Measurements from ENCODE around the gene PLAGL2. TPM values are rescaled to one million over a fixed set of nuclear protein-coding genes. Genes with fewer than 3 reads are reported as not detected.
A peak's percentile ranks its signal among the peaks of the same experiment; 100 is the strongest.

Gene PLAGL2
- total and polyA plus RNA-seq, 2 donors: 2.8 to 5.0 TPM

- no peak for DNase-seq (ENCODE audit: low read depth in 6 of 9, low spot score in 9 of 9)
- H3K27me3 ChIP-seq (ENCODE audit: control insufficient read depth in 2 of 2, insufficient read depth in 1 of 2, low read length in 1 of 2): no peaks in the 10 kb centered on the region
- H3K27ac ChIP-seq (ENCODE audit: low read depth in 1 of 2, low read length in 1 of 2): no peak overlapping the region
- no peak overlapping the region for H3K4me3 ChIP-seq (ENCODE audit: low read length in 2 of 2)
- H3K36me3 ChIP-seq (ENCODE audit: control insufficient read depth in 2 of 2, insufficient read depth in 2 of 2, low read length in 1 of 2): no peaks in the 10 kb centered on the region
- 95% methylated on average over 6 of the region's 6 CpGs for WGBS
- H3K9me3 ChIP-seq (ENCODE audit: control insufficient read depth in 2 of 2, insufficient read depth in 1 of 2, low read length in 1 of 2): no peaks in the 10 kb centered on the region
- peaks cover 0 to 2% of the 10 kb centered on the region in 2 donors for H3K4me1 ChIP-seq (ENCODE audit: control insufficient read depth in 2 of 2, insufficient read depth in 2 of 2, low read length in 2 of 2)
Observed at GRCh38 chr20:32244150-32244823, 36.7 kb upstream of the PLAGL2 start.

- Histone ChIP-seq H3K4me3 (ENCODE audit: low read length in 2 of 2) (no peak overlapping the region), H3K27ac (ENCODE audit: low read depth in 1 of 2, low read length in 1 of 2) (no peak overlapping the region), H3K4me1 (ENCODE audit: control insufficient read depth in 2 of 2, insufficient read depth in 2 of 2, low read length in 2 of 2) (no peaks in the 10 kb centered on the region), H3K27me3 (ENCODE audit: control insufficient read depth in 2 of 2, insufficient read depth in 1 of 2, low read length in 1 of 2) (no peaks in the 10 kb centered on the region), H3K9me3 (ENCODE audit: control insufficient read depth in 2 of 2, insufficient read depth in 1 of 2, low read length in 1 of 2) (no peaks in the 10 kb centered on the region), H3K36me3 (ENCODE audit: control insufficient read depth in 2 of 2, insufficient read depth in 2 of 2, low read length in 1 of 2) (peaks cover 0 to 3% of the 10 kb centered on the region in 2 donors)
- 96% methylated on average over 4 of the region's 4 CpGs for WGBS
- DNase-seq (ENCODE audit: low read depth in 6 of 9, low spot score in 9 of 9): no peak
Observed at GRCh38 chr20:32241807-32242206, 34.3 kb upstream of the PLAGL2 start.

GRCh38 chr20:32240205-32240604 lies 32.7 kb upstream of the PLAGL2 start:
- H3K36me3 ChIP-seq (ENCODE audit: control insufficient read depth in 2 of 2, insufficient read depth in 2 of 2, low read length in 1 of 2): peaks cover 9 to 17% of the 10 kb centered on the region in 2 donors
- H3K9me3 ChIP-seq (ENCODE audit: control insufficient read depth in 2 of 2, insufficient read depth in 1 of 2, low read length in 1 of 2): no peaks in the 10 kb centered on the region
- WGBS: 8% methylated on average over 1 of the region's 1 CpG

GRCh38 chr20:32238483-32239425 lies 31.2 kb upstream of the PLAGL2 start:
- no peak for DNase-seq (ENCODE audit: low read depth in 6 of 9, low spot score in 9 of 9)
- Histone ChIP-seq H3K36me3 (ENCODE audit: control insufficient read depth in 2 of 2, insufficient read depth in 2 of 2, low read length in 1 of 2) (peaks cover 22 to 31% of the 10 kb centered on the region in 2 donors), H3K27ac (ENCODE audit: low read depth in 1 of 2, low read length in 1 of 2) (no peak overlapping the region), H3K4me3 (ENCODE audit: low read length in 2 of 2) (no peak overlapping the region), H3K4me1 (ENCODE audit: control insufficient read depth in 2 of 2, insufficient read depth in 2 of 2, low read length in 2 of 2) (no peaks in the 10 kb centered on the region), H3K9me3 (ENCODE audit: control insufficient read depth in 2 of 2, insufficient read depth in 1 of 2, low read length in 1 of 2) (no peaks in the 10 kb centered on the region), H3K27me3 (ENCODE audit: control insufficient read depth in 2 of 2, insufficient read depth in 1 of 2, low read length in 1 of 2) (no peaks in the 10 kb centered on the region)
- 94% methylated on average over 9 of the region's 9 CpGs for WGBS

More at GRCh38 chr20:32240205-32240604, 32.7 kb upstream of the PLAGL2 start:
- Histone ChIP-seq H3K4me3 (ENCODE audit: low read length in 2 of 2) (no peak overlapping the region), H3K27me3 (ENCODE audit: control insufficient read depth in 2 of 2, insufficient read depth in 1 of 2, low read length in 1 of 2) (no peaks in the 10 kb centered on the region), H3K27ac (ENCODE audit: low read depth in 1 of 2, low read length in 1 of 2) (no peak overlapping the region), H3K4me1 (ENCODE audit: control insufficient read depth in 2 of 2, insufficient read depth in 2 of 2, low read length in 2 of 2) (no peaks in the 10 kb centered on the region)
- no peak for DNase-seq (ENCODE audit: low read depth in 6 of 9, low spot score in 9 of 9)

GRCh38 chr20:32237419-32237818 lies 29.9 kb upstream of the PLAGL2 start:
- H3K36me3 ChIP-seq (ENCODE audit: control insufficient read depth in 2 of 2, insufficient read depth in 2 of 2, low read length in 1 of 2): peaks cover 35 to 44% of the 10 kb centered on the region in 2 donors
- WGBS: 98% methylated on average over 6 of the region's 6 CpGs
- no peak overlapping the region for H3K4me3 ChIP-seq (ENCODE audit: low read length in 2 of 2)
- no peaks in the 10 kb centered on the region for H3K9me3 ChIP-seq (ENCODE audit: control insufficient read depth in 2 of 2, insufficient read depth in 1 of 2, low read length in 1 of 2)
- DNase-seq (ENCODE audit: low read depth in 6 of 9, low spot score in 9 of 9): no peak
- no peaks in the 10 kb centered on the region for H3K4me1 ChIP-seq (ENCODE audit: control insufficient read depth in 2 of 2, insufficient read depth in 2 of 2, low read length in 2 of 2)
- no peaks in the 10 kb centered on the region for H3K27me3 ChIP-seq (ENCODE audit: control insufficient read depth in 2 of 2, insufficient read depth in 1 of 2, low read length in 1 of 2)
- no peak overlapping the region for H3K27ac ChIP-seq (ENCODE audit: low read depth in 1 of 2, low read length in 1 of 2)

- DNase-seq (ENCODE audit: low read depth in 6 of 9, low spot score in 9 of 9): no peak
- 96% methylated on average over 2 of the region's 2 CpGs for WGBS
- no peak overlapping the region for H3K27ac ChIP-seq (ENCODE audit: low read depth in 1 of 2, low read length in 1 of 2)
- H3K4me3 ChIP-seq (ENCODE audit: low read length in 2 of 2): no peak overlapping the region
- no peaks in the 10 kb centered on the region for H3K9me3 ChIP-seq (ENCODE audit: control insufficient read depth in 2 of 2, insufficient read depth in 1 of 2, low read length in 1 of 2)
- peaks cover 0 to 4% of the 10 kb centered on the region in 2 donors for H3K4me1 ChIP-seq (ENCODE audit: control insufficient read depth in 2 of 2, insufficient read depth in 2 of 2, low read length in 2 of 2)
- no peaks in the 10 kb centered on the region for H3K27me3 ChIP-seq (ENCODE audit: control insufficient read depth in 2 of 2, insufficient read depth in 1 of 2, low read length in 1 of 2)
- peaks cover 41 to 45% of the 10 kb centered on the region in 2 donors for H3K36me3 ChIP-seq (ENCODE audit: control insufficient read depth in 2 of 2, insufficient read depth in 2 of 2, low read length in 1 of 2)
Observed at GRCh38 chr20:32236819-32237218, 29.3 kb upstream of the PLAGL2 start.

GRCh38 chr20:32236048-32236533 lies 28.5 kb upstream of the PLAGL2 start:
- Histone ChIP-seq H3K36me3 (ENCODE audit: control insufficient read depth in 2 of 2, insufficient read depth in 2 of 2, low read length in 1 of 2) (peaks cover 45 to 47% of the 10 kb centered on the region in 2 donors), H3K9me3 (ENCODE audit: control insufficient read depth in 2 of 2, insufficient read depth in 1 of 2, low read length in 1 of 2) (no peaks in the 10 kb centered on the region), H3K4me1 (ENCODE audit: control insufficient read depth in 2 of 2, insufficient read depth in 2 of 2, low read length in 2 of 2) (peaks cover 0 to 4% of the 10 kb centered on the region in 2 donors), H3K4me3 (ENCODE audit: low read length in 2 of 2) (no peak overlapping the region), H3K27me3 (ENCODE audit: control insufficient read depth in 2 of 2, insufficient read depth in 1 of 2, low read length in 1 of 2) (no peaks in the 10 kb centered on the region), H3K27ac (ENCODE audit: low read depth in 1 of 2, low read length in 1 of 2) (no peak overlapping the region)
- no peak for DNase-seq (ENCODE audit: low read depth in 6 of 9, low spot score in 9 of 9)
- WGBS: 98% methylated on average over 3 of the region's 3 CpGs

GRCh38 chr20:32235331-32236047 lies 27.9 kb upstream of the PLAGL2 start:
- peaks cover 0 to 4% of the 10 kb centered on the region in 2 donors for H3K4me1 ChIP-seq (ENCODE audit: control insufficient read depth in 2 of 2, insufficient read depth in 2 of 2, low read length in 2 of 2)
- peak overlapping the region in 1 of 2 donors; percentile 3 for H3K27ac ChIP-seq (ENCODE audit: low read depth in 1 of 2, low read length in 1 of 2)
- peaks cover 50 to 51% of the 10 kb centered on the region in 2 donors for H3K36me3 ChIP-seq (ENCODE audit: control insufficient read depth in 2 of 2, insufficient read depth in 2 of 2, low read length in 1 of 2)
- 97% methylated on average over 6 of the region's 6 CpGs for WGBS
- no peak overlapping the region for H3K4me3 ChIP-seq (ENCODE audit: low read length in 2 of 2)
- DNase-seq (ENCODE audit: low read depth in 6 of 9, low spot score in 9 of 9): no peak
- no peaks in the 10 kb centered on the region for H3K27me3 ChIP-seq (ENCODE audit: control insufficient read depth in 2 of 2, insufficient read depth in 1 of 2, low read length in 1 of 2)
- no peaks in the 10 kb centered on the region for H3K9me3 ChIP-seq (ENCODE audit: control insufficient read depth in 2 of 2, insufficient read depth in 1 of 2, low read length in 1 of 2)

Measured in thymus (tissue), 11 donors.